Fibroblast of skin of scalp (primary cell): ENCODE measurements around the gene TMBIM6.

ENCODE experiments used
- DNase-seq: peaks from one replicate; pipeline ENCODE4 v3.0.0-alpha.2; 2013

TMBIM6 gene

GRCh38 chr12:49798248-49798647 is 56.9 kb downstream of the TMBIM6 start:
- DNase-seq: no peak

DNA sequence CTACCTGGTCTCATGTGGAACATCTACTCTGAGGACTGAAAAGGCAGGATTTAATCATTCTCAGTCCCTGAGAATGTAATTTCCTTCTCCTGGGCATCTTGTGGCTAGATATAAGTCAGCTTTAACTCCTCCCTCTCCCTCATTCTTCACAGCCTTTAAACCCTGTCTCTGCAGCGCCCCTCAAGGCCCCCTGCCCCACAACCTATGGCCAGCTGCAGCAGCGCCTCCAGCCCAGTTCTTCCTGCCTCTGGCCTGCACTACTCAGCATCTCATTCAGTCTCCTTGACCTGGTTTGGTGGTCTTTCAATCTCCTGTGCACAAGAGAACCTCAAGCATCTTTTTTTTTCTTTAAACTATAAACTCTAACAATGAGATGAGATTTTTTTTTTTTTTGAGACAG is 57.6 kb downstream of the TMBIM6 start:
- no peak for DNase-seq

GRCh38 chr12:49800421-49801140 is 59.2 kb downstream of the TMBIM6 start:
- DNase-seq: no peak

DNA sequence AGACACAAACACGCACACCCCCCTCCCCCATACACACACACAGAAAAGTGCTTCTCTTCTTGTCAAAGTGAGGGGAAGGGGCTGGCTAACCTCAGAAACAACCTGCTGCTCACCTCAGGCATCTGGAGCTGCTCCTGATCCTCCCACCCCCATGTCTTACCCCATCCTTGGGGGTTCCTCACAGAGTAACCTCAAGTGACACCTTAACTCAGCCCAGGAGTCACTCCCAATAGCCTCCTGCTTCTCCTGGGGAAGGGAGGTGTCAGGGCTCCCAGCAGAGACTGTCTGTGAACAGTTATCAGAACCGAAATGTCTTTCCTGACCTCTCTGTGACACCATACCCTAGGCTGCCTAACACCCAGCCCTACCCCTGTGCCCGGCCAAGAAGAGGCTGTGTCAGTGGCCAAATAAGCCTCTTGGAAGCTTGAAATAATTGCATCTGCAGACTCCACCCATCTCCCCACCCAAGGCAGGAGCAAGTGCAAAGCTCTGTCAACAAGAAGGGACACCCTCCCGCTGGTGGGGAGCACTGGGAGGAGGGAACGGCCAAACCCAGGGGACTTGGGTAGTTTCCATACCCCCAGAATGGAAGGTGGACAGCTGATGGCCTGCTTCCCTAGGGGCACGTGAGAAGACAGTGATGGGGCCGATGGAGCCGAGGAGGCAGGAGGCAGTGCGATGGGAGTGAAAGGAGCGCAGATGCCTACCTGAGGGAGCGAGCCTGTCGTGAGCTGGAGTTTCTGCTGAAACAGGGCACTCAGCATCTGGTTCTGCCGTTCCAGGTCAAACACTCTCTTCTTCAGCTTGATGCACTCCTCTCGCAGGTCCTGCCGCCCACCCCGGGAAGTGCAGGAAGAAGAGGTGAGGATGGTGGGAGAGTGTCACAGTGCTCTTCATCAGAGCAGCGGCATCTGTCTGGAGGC is 60.0 kb downstream of the TMBIM6 start:
- DNase-seq: no peak

- no peak for DNase-seq
Observed at GRCh38 chr12:49803693-49804450, 62.5 kb downstream of the TMBIM6 start.

DNA sequence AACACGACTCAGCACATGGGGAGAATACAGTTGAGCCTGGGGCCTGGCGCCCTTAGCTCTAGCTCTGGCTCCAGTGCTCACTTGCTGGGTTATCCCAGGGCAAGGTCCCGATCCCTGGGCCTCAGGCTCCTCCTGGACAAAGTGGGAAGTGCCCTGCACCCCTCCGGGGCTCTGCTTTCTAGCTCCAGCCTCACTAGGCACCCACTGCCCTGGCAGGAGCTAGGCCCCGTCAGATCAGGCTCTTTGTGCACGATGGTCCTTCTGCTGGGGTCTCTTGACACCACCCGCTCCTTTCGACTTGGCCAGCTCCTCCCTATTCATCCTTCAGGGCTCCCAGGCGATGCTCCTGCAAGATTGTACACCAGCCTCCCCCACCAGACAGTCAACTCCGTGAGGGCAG is 63.5 kb downstream of the TMBIM6 start:
- DNase-seq: no peak

GRCh38 chr12:49805409-49805808 is 64.1 kb downstream of the TMBIM6 start:
- DNase-seq: no peak

GRCh38 chr12:49806321-49806813 is 65.0 kb downstream of the TMBIM6 start:
- DNase-seq: no peak

- DNase-seq: no peak
Observed at GRCh38 chr12:49806877-49807276, 65.5 kb downstream of the TMBIM6 start.

GRCh38 chr12:49807991-49808580 is 66.7 kb downstream of the TMBIM6 start:
- DNase-seq: no peak

GRCh38 chr12:49808686-49809380 is 67.5 kb downstream of the TMBIM6 start:
- peak; percentile 48 for DNase-seq

DNA sequence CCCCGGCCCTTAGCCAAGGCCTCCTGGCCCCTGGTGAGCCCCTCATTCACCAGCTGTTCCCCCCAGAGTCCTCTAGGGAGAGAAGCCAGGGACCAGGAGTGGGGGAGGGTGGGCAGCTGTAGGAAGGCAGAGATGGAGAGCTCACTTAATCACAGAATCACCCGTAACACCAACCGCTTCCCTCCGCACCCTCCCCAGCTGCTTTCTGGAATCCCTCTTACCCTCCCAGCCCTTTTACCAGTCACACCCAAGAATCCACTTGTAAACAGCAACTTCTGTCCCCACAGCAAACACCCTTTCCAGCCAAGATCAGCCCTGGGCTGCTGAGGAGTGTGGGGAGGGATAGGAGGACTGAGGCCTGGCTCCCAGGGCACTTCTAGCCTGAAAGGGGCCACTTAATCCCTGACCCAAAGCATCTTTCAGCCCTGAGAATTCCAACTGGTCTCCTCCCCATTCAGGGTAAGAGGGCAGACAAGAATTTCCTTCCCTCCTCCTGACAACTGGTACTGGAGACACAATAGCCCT is 68.1 kb downstream of the TMBIM6 start:
- peak; percentile 22 for DNase-seq

DNA sequence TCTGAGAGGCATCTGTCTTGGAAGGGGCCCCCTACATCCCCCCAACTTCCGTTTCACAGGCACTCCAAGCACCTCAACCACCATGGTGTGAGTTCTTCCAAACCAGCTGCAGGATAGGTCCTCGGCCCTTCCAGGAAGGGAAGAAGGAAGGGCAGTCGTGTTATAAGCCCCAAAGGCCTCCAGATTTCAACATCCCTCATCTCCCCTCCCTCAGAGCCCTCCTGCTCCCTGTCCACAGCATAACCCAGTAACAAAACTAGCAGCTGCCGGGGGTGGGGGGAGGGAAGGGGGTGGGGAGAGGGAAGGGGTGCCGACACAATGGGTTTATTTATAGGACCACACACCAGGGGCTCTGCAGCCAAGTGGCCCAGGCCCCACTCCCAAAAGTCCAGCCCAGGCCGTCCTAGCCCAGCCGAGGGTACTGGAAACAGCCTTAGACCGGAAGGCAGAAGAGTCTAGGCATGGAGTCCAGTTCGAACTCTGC is 68.6 kb downstream of the TMBIM6 start:
- no peak for DNase-seq

DNA sequence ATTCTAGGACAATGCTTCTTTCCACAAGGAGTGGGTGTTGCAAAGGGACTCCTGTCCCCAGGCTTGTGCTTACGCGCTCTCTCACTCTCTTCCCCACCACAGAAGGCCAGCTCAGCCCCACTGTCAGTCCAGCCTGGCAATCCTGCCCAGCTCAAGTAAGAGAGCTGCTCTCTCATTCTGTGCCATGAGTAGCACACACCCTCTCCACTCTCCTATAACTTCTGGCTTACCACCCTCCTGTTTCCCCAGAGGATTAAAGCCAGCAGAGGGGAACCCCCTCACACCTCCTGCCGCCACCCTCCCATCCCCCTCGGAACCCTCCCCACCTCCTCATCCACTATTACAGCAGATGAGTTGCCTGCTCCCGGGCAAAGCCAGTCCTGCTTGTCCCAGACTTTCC is 69.8 kb downstream of the TMBIM6 start:
- DNase-seq: no peak

- DNase-seq: no peak
Observed at GRCh38 chr12:49811961-49812401, 70.6 kb downstream of the TMBIM6 start.

GRCh38 chr12:49813131-49813530 is 71.8 kb downstream of the TMBIM6 start:
- no peak for DNase-seq
